Skeletal muscle satellite cell (primary cell): ENCODE data around the gene DENND1B.

Source experiments
- H3K27me3 ChIP-seq: 2 replicates; pipeline ENCODE4 v1.7.0; 2013; ENCODE audit warnings: low read length; ENCODE audit not compliant: control insufficient read depth, insufficient read depth
- H3K36me3 ChIP-seq: 2 replicates; pipeline ENCODE4 v1.7.0; 2013; ENCODE audit warnings: mild to moderate bottlenecking, control low read depth, low read length; ENCODE audit not compliant: insufficient read depth
- H3K4me1 ChIP-seq: 2 replicates; pipeline ENCODE4 v1.7.0; 2013; ENCODE audit warnings: low read length; ENCODE audit not compliant: control insufficient read depth, insufficient read depth
- H3K4me2 ChIP-seq: 2 replicates; pipeline ENCODE4 v1.7.0; 2013; ENCODE audit warnings: mild to moderate bottlenecking, low read length
- H3K4me3 ChIP-seq: 2 replicates; pipeline ENCODE4 v1.7.0; 2013; ENCODE audit warnings: low read length
- H3K9ac ChIP-seq: 2 replicates; pipeline ENCODE4 v1.7.0; 2013; ENCODE audit warnings: mild to moderate bottlenecking, low read depth, low read length, moderate library complexity
- H3K9me3 ChIP-seq: replicated peaks from 2 replicates; pipeline ENCODE4 v1.7.0; 2013; ENCODE audit warnings: mild to moderate bottlenecking, control low read depth, low read length

DENND1B gene

GRCh38 chr1:197480446-197480845 is 294.8 kb downstream of the DENND1B start:
- no peak overlapping the region for H3K4me2 ChIP-seq
- no peaks in the 10 kb centered on the region for H3K9me3 ChIP-seq
- H3K4me3 ChIP-seq = no peak overlapping the region
- H3K36me3 ChIP-seq = no peaks in the 10 kb centered on the region
- H3K4me1 ChIP-seq = no peaks in the 10 kb centered on the region
- H3K9ac ChIP-seq = no peak overlapping the region
- no peaks in the 10 kb centered on the region for H3K27me3 ChIP-seq

GRCh38 chr1:197472141-197472540 is 303.1 kb downstream of the DENND1B start:
- Histone ChIP-seq H3K27me3 (no peaks in the 10 kb centered on the region), H3K4me2 (no peak overlapping the region), H3K9ac (no peak overlapping the region), H3K4me3 (no peak overlapping the region), H3K9me3 (no peaks in the 10 kb centered on the region), H3K4me1 (no peaks in the 10 kb centered on the region), H3K36me3 (no peaks in the 10 kb centered on the region)

- H3K4me2 ChIP-seq = no peak overlapping the region
These were observed 303.9 kb downstream of the DENND1B start for GRCh38 chr1:197471248-197471985.

GRCh38 chr1:197470330-197470729 is 304.9 kb downstream of the DENND1B start:
- Histone ChIP-seq H3K4me3 (no peak overlapping the region), H3K9ac (no peak overlapping the region), H3K9me3 (no peaks in the 10 kb centered on the region), H3K4me2 (no peak overlapping the region), H3K36me3 (no peaks in the 10 kb centered on the region), H3K27me3 (no peaks in the 10 kb centered on the region), H3K4me1 (no peaks in the 10 kb centered on the region)

More at GRCh38 chr1:197471248-197471985, 303.9 kb downstream of the DENND1B start:
- Histone ChIP-seq H3K9me3 (no peaks in the 10 kb centered on the region), H3K4me1 (no peaks in the 10 kb centered on the region), H3K27me3 (no peaks in the 10 kb centered on the region), H3K4me3 (no peak overlapping the region), H3K36me3 (no peaks in the 10 kb centered on the region), H3K9ac (no peak overlapping the region)

- H3K9ac ChIP-seq = no peak overlapping the region
- H3K36me3 ChIP-seq = no peaks in the 10 kb centered on the region
- H3K27me3 ChIP-seq = no peaks in the 10 kb centered on the region
- no peaks in the 10 kb centered on the region for H3K4me1 ChIP-seq
- H3K9me3 ChIP-seq = no peaks in the 10 kb centered on the region
- H3K4me3 ChIP-seq = no peak overlapping the region
- H3K4me2 ChIP-seq = no peak overlapping the region
These were observed 305.6 kb downstream of the DENND1B start for GRCh38 chr1:197469620-197470210.

GRCh38 chr1:197468543-197469175 is 306.6 kb downstream of the DENND1B start:
- Histone ChIP-seq H3K9me3 (no peaks in the 10 kb centered on the region), H3K4me3 (no peak overlapping the region), H3K27me3 (no peaks in the 10 kb centered on the region), H3K9ac (no peak overlapping the region), H3K36me3 (no peaks in the 10 kb centered on the region), H3K4me2 (no peak overlapping the region), H3K4me1 (no peaks in the 10 kb centered on the region)

- H3K4me3 ChIP-seq = no peak overlapping the region
- H3K9me3 ChIP-seq = no peaks in the 10 kb centered on the region
- H3K4me2 ChIP-seq = no peak overlapping the region
- no peaks in the 10 kb centered on the region for H3K36me3 ChIP-seq
- H3K27me3 ChIP-seq = no peaks in the 10 kb centered on the region
- no peak overlapping the region for H3K9ac ChIP-seq
- no peaks in the 10 kb centered on the region for H3K4me1 ChIP-seq
These were observed 307.4 kb downstream of the DENND1B start for GRCh38 chr1:197467881-197468280.

GRCh38 chr1:197466813-197467212 is 308.5 kb downstream of the DENND1B start:
- no peak overlapping the region for H3K4me3 ChIP-seq
- H3K27me3 ChIP-seq = no peaks in the 10 kb centered on the region
- no peaks in the 10 kb centered on the region for H3K4me1 ChIP-seq
- no peaks in the 10 kb centered on the region for H3K9me3 ChIP-seq
- H3K9ac ChIP-seq = no peak overlapping the region
- H3K36me3 ChIP-seq = no peaks in the 10 kb centered on the region
- H3K4me2 ChIP-seq = no peak overlapping the region

GRCh38 chr1:197465528-197466327 is 309.6 kb downstream of the DENND1B start:
- no peak overlapping the region for H3K9ac ChIP-seq
- H3K4me3 ChIP-seq = no peak overlapping the region
- H3K27me3 ChIP-seq = no peaks in the 10 kb centered on the region
- H3K36me3 ChIP-seq = no peaks in the 10 kb centered on the region
- no peaks in the 10 kb centered on the region for H3K4me1 ChIP-seq
- H3K4me2 ChIP-seq = no peak overlapping the region
- H3K9me3 ChIP-seq = no peaks in the 10 kb centered on the region

GRCh38 chr1:197464044-197464443 is 311.2 kb downstream of the DENND1B start:
- Histone ChIP-seq H3K9ac (no peak overlapping the region), H3K4me2 (peak overlapping the region; percentile 8), H3K9me3 (no peaks in the 10 kb centered on the region), H3K36me3 (no peaks in the 10 kb centered on the region), H3K27me3 (no peaks in the 10 kb centered on the region), H3K4me1 (no peaks in the 10 kb centered on the region), H3K4me3 (no peak overlapping the region)

- Histone ChIP-seq H3K9me3 (no peaks in the 10 kb centered on the region), H3K36me3 (no peaks in the 10 kb centered on the region), H3K9ac (no peak overlapping the region), H3K4me3 (no peak overlapping the region), H3K4me1 (no peaks in the 10 kb centered on the region), H3K4me2 (no peak overlapping the region), H3K27me3 (no peaks in the 10 kb centered on the region)
These were observed 312.1 kb downstream of the DENND1B start for GRCh38 chr1:197463142-197463541.
